Measurements from ENCODE around the gene CHST15. TPM values are rescaled to one million over a fixed set of nuclear protein-coding genes. Genes with fewer than 3 reads are reported as not detected.

The CHST15 gene
- total and polyA plus RNA-seq, 7 experiments from 2014 or later: 0.27 to 43.3 (median 2.2) TPM

- no peak overlapping the region for H3K4me3 Mint-ChIP-seq
- ChIA-PET CTCF (no interaction called here), POLR2A (no interaction called here)
- H3K27ac Mint-ChIP-seq: no peak overlapping the region
- H3K4me3 ChIP-seq (ENCODE audit: low read length): no peak overlapping the region
- H3K9me3 Mint-ChIP-seq: peaks cover 0 to 4% (median 0%) of the 10 kb centered on the region in 11 donors
- ATAC-seq (no peak), DNase-seq (no peak)
- H3K36me3 Mint-ChIP-seq: peaks cover 0 to 3% (median 0%) of the 10 kb centered on the region in 5 donors
- H3K4me1 Mint-ChIP-seq: peaks cover 0 to 6% (median 0%) of the 10 kb centered on the region in 7 donors
- peaks cover 0 to 2% (median 0%) of the 10 kb centered on the region in 5 donors for H3K27me3 Mint-ChIP-seq
- H3K4me1 ChIP-seq (ENCODE audit: control insufficient read depth in 2 of 2, insufficient read depth in 2 of 2, low read length in 2 of 2): no peaks in the 10 kb centered on the region
- intact Hi-C loops (cut with micrococcal nuclease): no loop called here
- no peaks in the 10 kb centered on the region for H3K36me3 ChIP-seq (ENCODE audit: control insufficient read depth in 2 of 3, insufficient read depth in 3 of 3, low read length in 3 of 3)
- no peaks in the 10 kb centered on the region for H3K27me3 ChIP-seq (ENCODE audit: control insufficient read depth in 2 of 2, insufficient read depth in 2 of 2, low read length in 2 of 2)
- no peaks in the 10 kb centered on the region for H3K9me3 ChIP-seq (ENCODE audit: control insufficient read depth in 2 of 3, low read length in 3 of 3)
- no peak overlapping the region for H3K27ac ChIP-seq (ENCODE audit: low read depth, low read length)
Measured at GRCh38 chr10:124007102-124007772, 86.2 kb downstream of the CHST15 start.

GRCh38 chr10:124006526-124006925, 86.9 kb downstream of the CHST15 start:
- no peak overlapping the region for H3K4me3 ChIP-seq (ENCODE audit: low read length)
- H3K9me3 ChIP-seq (ENCODE audit: control insufficient read depth in 2 of 3, low read length in 3 of 3): no peaks in the 10 kb centered on the region
- H3K9me3 Mint-ChIP-seq: no peaks in the 10 kb centered on the region
- no peaks in the 10 kb centered on the region for H3K4me1 ChIP-seq (ENCODE audit: control insufficient read depth in 2 of 2, insufficient read depth in 2 of 2, low read length in 2 of 2)
- H3K27ac Mint-ChIP-seq: no peak overlapping the region
- DNase-seq (no peak), ATAC-seq (no peak)
- POLR2A ChIA-PET: no interaction called here
- no peaks in the 10 kb centered on the region for H3K36me3 ChIP-seq (ENCODE audit: control insufficient read depth in 2 of 3, insufficient read depth in 3 of 3, low read length in 3 of 3)
- intact Hi-C loops (cut with micrococcal nuclease): no loop called here
- CTCF ChIA-PET: no interaction called here
- no peak overlapping the region for H3K4me3 Mint-ChIP-seq
- peaks cover 0 to 2% (median 0%) of the 10 kb centered on the region in 5 donors for H3K27me3 Mint-ChIP-seq
- H3K4me1 Mint-ChIP-seq: peaks cover 0 to 9% (median 0%) of the 10 kb centered on the region in 7 donors
- H3K27me3 ChIP-seq (ENCODE audit: control insufficient read depth in 2 of 2, insufficient read depth in 2 of 2, low read length in 2 of 2): no peaks in the 10 kb centered on the region
- H3K36me3 Mint-ChIP-seq: peaks cover 0 to 3% (median 0%) of the 10 kb centered on the region in 5 donors
- H3K27ac ChIP-seq (ENCODE audit: low read depth, low read length): no peak overlapping the region

- Histone ChIP-seq H3K36me3 (ENCODE audit: control insufficient read depth in 2 of 3, insufficient read depth in 3 of 3, low read length in 3 of 3) (no peaks in the 10 kb centered on the region), H3K27me3 (ENCODE audit: control insufficient read depth in 2 of 2, insufficient read depth in 2 of 2, low read length in 2 of 2) (no peaks in the 10 kb centered on the region), H3K4me3 (ENCODE audit: low read length) (no peak overlapping the region), H3K9me3 (ENCODE audit: control insufficient read depth in 2 of 3, low read length in 3 of 3) (no peaks in the 10 kb centered on the region), H3K27ac (ENCODE audit: low read depth, low read length) (no peak overlapping the region), H3K4me1 (ENCODE audit: control insufficient read depth in 2 of 2, insufficient read depth in 2 of 2, low read length in 2 of 2) (no peaks in the 10 kb centered on the region)
- peaks cover 0 to 11% (median 0%) of the 10 kb centered on the region in 7 donors for H3K4me1 Mint-ChIP-seq
- ATAC-seq (no peak), DNase-seq (no peak)
- intact Hi-C loops (cut with micrococcal nuclease): no loop called here
- no peak overlapping the region for H3K27ac Mint-ChIP-seq
- peaks cover 0 to 2% (median 0%) of the 10 kb centered on the region in 5 donors for H3K27me3 Mint-ChIP-seq
- ChIA-PET POLR2A (no interaction called here), CTCF (no interaction called here)
- no peak overlapping the region for H3K4me3 Mint-ChIP-seq
- no peaks in the 10 kb centered on the region for H3K9me3 Mint-ChIP-seq
- H3K36me3 Mint-ChIP-seq: peaks cover 0 to 3% (median 0%) of the 10 kb centered on the region in 5 donors
Measured at GRCh38 chr10:124005991-124006392, 87.4 kb downstream of the CHST15 start.

- H3K27me3 ChIP-seq (ENCODE audit: control insufficient read depth in 2 of 2, insufficient read depth in 2 of 2, low read length in 2 of 2): no peaks in the 10 kb centered on the region
- Mint-ChIP-seq H3K27ac (no peak overlapping the region), H3K9me3 (peaks cover 0 to 2% (median 0%) of the 10 kb centered on the region in 11 donors), H3K27me3 (peaks cover 0 to 2% (median 0%) of the 10 kb centered on the region in 5 donors), H3K36me3 (peaks cover 0 to 3% (median 0%) of the 10 kb centered on the region in 5 donors), H3K4me1 (peaks cover 0 to 11% (median 0%) of the 10 kb centered on the region in 7 donors), H3K4me3 (no peak overlapping the region)
- no peaks in the 10 kb centered on the region for H3K9me3 ChIP-seq (ENCODE audit: control insufficient read depth in 2 of 3, low read length in 3 of 3)
- no peaks in the 10 kb centered on the region for H3K4me1 ChIP-seq (ENCODE audit: control insufficient read depth in 2 of 2, insufficient read depth in 2 of 2, low read length in 2 of 2)
- no peak for ATAC-seq
- H3K4me3 ChIP-seq (ENCODE audit: low read length): no peak overlapping the region
- no peak overlapping the region for H3K27ac ChIP-seq (ENCODE audit: low read depth, low read length)
- ChIA-PET CTCF (no interaction called here), POLR2A (interaction anchor here (0.6 kb wide), 1 partner anchor 96 kb away, joined by 3 read pairs; no protein-coding TSS in a partner anchor)
- intact Hi-C loops (cut with micrococcal nuclease): no loop called here
- DNase-seq: no peak
- H3K36me3 ChIP-seq (ENCODE audit: control insufficient read depth in 2 of 3, insufficient read depth in 3 of 3, low read length in 3 of 3): no peaks in the 10 kb centered on the region
Measured at GRCh38 chr10:124005091-124005490, 88.3 kb downstream of the CHST15 start.

GRCh38 chr10:124004663-124005004, 88.8 kb downstream of the CHST15 start:
- Histone ChIP-seq H3K4me3 (ENCODE audit: low read length) (no peak overlapping the region), H3K9me3 (ENCODE audit: control insufficient read depth in 2 of 3, low read length in 3 of 3) (no peaks in the 10 kb centered on the region), H3K36me3 (ENCODE audit: control insufficient read depth in 2 of 3, insufficient read depth in 3 of 3, low read length in 3 of 3) (no peaks in the 10 kb centered on the region), H3K27me3 (ENCODE audit: control insufficient read depth in 2 of 2, insufficient read depth in 2 of 2, low read length in 2 of 2) (no peaks in the 10 kb centered on the region), H3K27ac (ENCODE audit: low read depth, low read length) (no peak overlapping the region), H3K4me1 (ENCODE audit: control insufficient read depth in 2 of 2, insufficient read depth in 2 of 2, low read length in 2 of 2) (no peaks in the 10 kb centered on the region)
- no peak for ATAC-seq
- no peak for DNase-seq
- intact Hi-C loops (cut with micrococcal nuclease): no loop called here
- Mint-ChIP-seq H3K27ac (no peak overlapping the region), H3K9me3 (peaks cover 0 to 2% (median 0%) of the 10 kb centered on the region in 11 donors), H3K4me3 (no peak overlapping the region), H3K27me3 (peaks cover 0 to 2% (median 0%) of the 10 kb centered on the region in 5 donors), H3K36me3 (peaks cover 0 to 3% (median 0%) of the 10 kb centered on the region in 5 donors), H3K4me1 (peaks cover 0 to 11% (median 0%) of the 10 kb centered on the region in 7 donors)
- POLR2A ChIA-PET: interaction anchor here (0.6 kb wide), 1 partner anchor 96 kb away, joined by 3 read pairs; no protein-coding TSS in a partner anchor
- CTCF ChIA-PET: no interaction called here

GRCh38 chr10:124003871-124004662, 89.3 kb downstream of the CHST15 start:
- no peaks in the 10 kb centered on the region for H3K36me3 ChIP-seq (ENCODE audit: control insufficient read depth in 2 of 3, insufficient read depth in 3 of 3, low read length in 3 of 3)
- Mint-ChIP-seq H3K4me1 (peaks cover 0 to 11% (median 0%) of the 10 kb centered on the region in 7 donors), H3K27ac (no peak overlapping the region), H3K27me3 (peaks cover 0 to 2% (median 0%) of the 10 kb centered on the region in 5 donors), H3K9me3 (peaks cover 0 to 2% (median 0%) of the 10 kb centered on the region in 11 donors), H3K36me3 (peaks cover 0 to 1% (median 0%) of the 10 kb centered on the region in 5 donors), H3K4me3 (no peak overlapping the region)
- no peaks in the 10 kb centered on the region for H3K4me1 ChIP-seq (ENCODE audit: control insufficient read depth in 2 of 2, insufficient read depth in 2 of 2, low read length in 2 of 2)
- no peaks in the 10 kb centered on the region for H3K9me3 ChIP-seq (ENCODE audit: control insufficient read depth in 2 of 3, low read length in 3 of 3)
- POLR2A ChIA-PET: no interaction called here
- DNase-seq (no peak), ATAC-seq (no peak)
- H3K27me3 ChIP-seq (ENCODE audit: control insufficient read depth in 2 of 2, insufficient read depth in 2 of 2, low read length in 2 of 2): no peaks in the 10 kb centered on the region
- intact Hi-C loops (cut with micrococcal nuclease): no loop called here
- CTCF ChIA-PET: no interaction called here
- H3K4me3 ChIP-seq (ENCODE audit: low read length): no peak overlapping the region
- H3K27ac ChIP-seq (ENCODE audit: low read depth, low read length): no peak overlapping the region
